Left lung (tissue), 10 donors: ENCODE measurements around the gene RRP1. TPM values are rescaled to one million over a fixed set of nuclear protein-coding genes. Genes with fewer than 3 reads are reported as not detected.

ENCODE experiments used
- ATAC-seq: fragments of 200-7000 bp; cut with Tn5 transposase; one replicate; pipeline ENCODE4 v1.9.1; 2020; ENCODE audit warnings: moderate library complexity
- DNase-seq, 4 donors: peaks; one replicate each; pipeline ENCODE4 v3.0.0-alpha.2; 2013 to 2020
- H3K27ac ChIP-seq, 2 donors: fragments of 200-600 bp; sonication (generic) in 1 of 2; one replicate each; pipeline versions ENCODE4 v1.5.0 to v1.8.0; 2020 to 2021
- H3K27me3 ChIP-seq, 2 donors: fragments of 200-600 bp; sonication (generic) in 1 of 2; one replicate each; pipeline versions ENCODE4 v1.5.0 to v1.8.0; 2020 to 2021
- H3K36me3 ChIP-seq, 2 donors: fragments of 200-600 bp; sonication (generic) in 1 of 2; one replicate each; pipeline versions ENCODE4 v1.5.0 to v1.8.0; 2020 to 2021
- H3K4me1 ChIP-seq, 2 donors: fragments of 200-600 bp; one replicate each; pipeline ENCODE4 v1.8.0; 2021
- H3K4me3 ChIP-seq, 2 donors: fragments of 200-600 bp; sonication (generic) in 1 of 2; one replicate each; pipeline versions ENCODE4 v1.5.0 to v1.8.0; 2020 to 2021; ENCODE audit warnings: mild to moderate bottlenecking in 1 of 2
- H3K9me3 ChIP-seq, 2 donors: fragments of 200-600 bp; sonication (generic) in 1 of 2; one replicate each; pipeline versions ENCODE4 v1.5.0 to v1.8.0; 2020 to 2021
- CTCF ChIP-seq, 2 donors: fragments of 200-600 bp; sonication (generic) in 1 of 2; IDR thresholded peaks; one replicate each; pipeline versions ENCODE4 v1.5.0 to v1.8.0; 2021; ENCODE audit warnings: antibody characterized with exemption in 2 of 2
- intact Hi-C, 2 donors: fragments of 100-400 bp; cut with DNase I; formaldehyde crosslinking; loops; one replicate each; pipeline versions ENCODE4 v1.11.2 to v1.14.2; 2022
- polyA plus RNA-seq, 6 donors: library from polyadenylated mRNA; unstranded; fragments of 120-200 nt; gene quantifications; one replicate each; pipeline ENCODE4 v1.2.1, GENCODE V29; 2013; ENCODE audit not compliant: insufficient read length in 6 of 6
- total RNA-seq, 2 donors: library from RNA; stranded (reverse); fragmentation: NEBNext Ultra II Directional; extraction: Animal tissue kit (Norgen Biotek cat#: 25700); gene quantifications; one replicate each; pipeline ENCODE4 v1.2.1, GENCODE V29; 2021
- donor health status: DM: no; HTN: yes; CAD: no.
- donor health status: DM: no; HTN: no; CAD: no.

RRP1 gene
- total and polyA plus RNA-seq, 8 donors, result 16.1 to 28.0 (median 26.2) TPM

GRCh38 chr21:43814215-43815106 lies 25.1 kb downstream of the RRP1 start:
- Histone ChIP-seq H3K27me3 (no peaks in the 10 kb centered on the region), H3K27ac (no peak overlapping the region), H3K4me3 (no peak overlapping the region), H3K36me3 (no peaks in the 10 kb centered on the region), H3K9me3 (no peaks in the 10 kb centered on the region), H3K4me1 (peaks cover 19 to 52% of the 10 kb centered on the region in 2 donors)
- intact Hi-C loops, result loop anchor here in 1 of 2 donors (5.0 kb wide), 1 partner anchor 163 kb away; no protein-coding TSS in a partner anchor
- TF ChIP-seq CTCF (IDR thresholded peaks at IDR 0.05), result no peak
- peak in 1 of 4 donors; percentile 52 for DNase-seq
- ATAC-seq, result no peak

GRCh38 chr21:43815107-43815613 lies 25.8 kb downstream of the RRP1 start:
- H3K27me3 ChIP-seq, result no peaks in the 10 kb centered on the region
- DNase-seq (peak in 1 of 4 donors; percentile 54), ATAC-seq (no peak)
- peaks cover 19 to 58% of the 10 kb centered on the region in 2 donors for H3K4me1 ChIP-seq
- H3K36me3 ChIP-seq, result no peaks in the 10 kb centered on the region
- no peaks in the 10 kb centered on the region for H3K9me3 ChIP-seq
- no peak overlapping the region for H3K4me3 ChIP-seq
- intact Hi-C loops, result no loop called here
- no peak overlapping the region for H3K27ac ChIP-seq
- no peak for TF ChIP-seq CTCF (IDR thresholded peaks at IDR 0.05)

- H3K9me3 ChIP-seq, result no peaks in the 10 kb centered on the region
- TF ChIP-seq CTCF (IDR thresholded peaks at IDR 0.05), result no peak
- peaks cover 14 to 53% of the 10 kb centered on the region in 2 donors for H3K4me1 ChIP-seq
- peak in 1 of 4 donors; percentile 70 for DNase-seq
- no peak for ATAC-seq
- H3K36me3 ChIP-seq, result no peaks in the 10 kb centered on the region
- no peak overlapping the region for H3K27ac ChIP-seq
- intact Hi-C loops, result no loop called here
- H3K4me3 ChIP-seq, result no peak overlapping the region
- no peaks in the 10 kb centered on the region for H3K27me3 ChIP-seq
These were observed 26.6 kb downstream of the RRP1 start for GRCh38 chr21:43815991-43816390.

GRCh38 chr21:43816611-43817071 lies 27.3 kb downstream of the RRP1 start:
- peaks cover 10 to 47% of the 10 kb centered on the region in 2 donors for H3K4me1 ChIP-seq
- H3K27me3 ChIP-seq, result no peaks in the 10 kb centered on the region
- H3K4me3 ChIP-seq, result no peak overlapping the region
- no peak for TF ChIP-seq CTCF (IDR thresholded peaks at IDR 0.05)
- H3K27ac ChIP-seq, result no peak overlapping the region
- no peaks in the 10 kb centered on the region for H3K36me3 ChIP-seq
- intact Hi-C loops, result no loop called here
- DNase-seq (peak in 1 of 4 donors; percentile 62), ATAC-seq (no peak)
- no peaks in the 10 kb centered on the region for H3K9me3 ChIP-seq
